ENCODE measurements around the gene GABRG3. TPM values are rescaled to one million over a fixed set of nuclear protein-coding genes. Genes with fewer than 3 reads are reported as not detected.

GABRG3 gene
- total and polyA plus RNA-seq, 10 of the 15 experiments (the other 5 are each of a cell fraction or from before 2014, with no cell fraction given): 0.15 TPM; not detected in 9

DNA sequence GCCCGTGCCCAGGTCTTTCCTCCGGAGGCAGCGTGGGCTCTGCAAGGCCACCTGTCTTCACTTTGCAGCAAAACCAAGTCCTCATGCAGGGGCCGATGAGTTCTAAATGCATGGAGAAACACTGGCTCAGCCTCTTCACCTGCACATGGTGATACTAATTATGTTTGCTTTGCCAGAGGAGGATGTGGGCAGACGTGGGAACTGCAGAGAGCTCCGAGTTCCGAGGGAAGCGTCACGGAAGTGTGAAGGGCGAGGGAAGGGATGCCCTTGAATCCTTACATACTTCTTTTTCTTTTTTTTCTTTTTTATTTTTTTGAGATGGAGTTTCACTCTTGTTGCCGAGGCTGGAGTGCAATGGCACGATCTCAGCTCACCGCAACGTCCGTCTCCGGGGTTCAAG, 74.8 kb downstream of the GABRG3 start (continued):
- TF ChIP-seq, protein P1, sequence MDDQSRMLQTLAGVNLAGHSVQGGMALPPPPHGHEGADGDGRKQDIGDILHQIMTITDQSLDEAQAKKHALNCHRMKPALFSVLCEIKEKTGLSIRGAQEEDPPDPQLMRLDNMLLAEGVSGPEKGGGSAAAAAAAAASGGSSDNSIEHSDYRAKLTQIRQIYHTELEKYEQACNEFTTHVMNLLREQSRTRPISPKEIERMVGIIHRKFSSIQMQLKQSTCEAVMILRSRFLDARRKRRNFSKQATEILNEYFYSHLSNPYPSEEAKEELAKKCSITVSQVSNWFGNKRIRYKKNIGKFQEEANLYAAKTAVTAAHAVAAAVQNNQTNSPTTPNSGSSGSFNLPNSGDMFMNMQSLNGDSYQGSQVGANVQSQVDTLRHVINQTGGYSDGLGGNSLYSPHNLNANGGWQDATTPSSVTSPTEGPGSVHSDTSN (IDR thresholded peaks at IDR 0.05; ENCODE audit: insufficient replicate concordance, low read depth, low read length): no peak
- TF ChIP-seq SUZ12 (IDR thresholded peaks at IDR 0.05; ENCODE audit: unreplicated experiment) (no peak), EZH2 (IDR thresholded peaks at IDR 0.05; ENCODE audit: borderline replicate concordance, control insufficient read depth, low read depth, low read length) (no peak)

- no peak overlapping the region for H2AFZ ChIP-seq (ENCODE audit: control insufficient read depth, low read depth, low read length)
- SMC1A ChIA-PET (ENCODE audit: uncharacterized antibody, unreplicated experiment): no interaction called here
- H3K4me2 ChIP-seq (ENCODE audit: control insufficient read depth, insufficient read depth): no peak overlapping the region
- DNase-seq (ENCODE audit: low read depth, low spot score) (no peak), ATAC-seq (no peak), FAIRE-seq (no peak)
- in situ Hi-C loops (cut with MboI) (no loop called here), intact Hi-C loops (cut with micrococcal nuclease; ENCODE audit: unreplicated experiment) (no loop called here)
- POLR2A ChIA-PET: no interaction called here
- H3K4me1 ChIP-seq (ENCODE audit: control insufficient read depth, insufficient read depth, low read length): no peaks in the 10 kb centered on the region
- no TSS peak for BruUV-seq (replicated peaks)
- no peaks in the 10 kb centered on the region for H3K79me2 ChIP-seq (ENCODE audit: control insufficient read depth, insufficient read depth, low read length)
- CTCF ChIA-PET: no interaction called here
- TF ChIP-seq RB1 (IDR thresholded peaks at IDR 0.05; ENCODE audit: borderline replicate concordance) (no peak), NRF1 (conservative IDR thresholded peaks at IDR 0.05; ENCODE audit: low read depth, low read length) (no peak), TAF1 (IDR thresholded peaks at IDR 0.05; ENCODE audit: borderline replicate concordance, low read depth, low read length) (no peak), ZNF592 (IDR thresholded peaks at IDR 0.05) (no peak), KDM1A (IDR thresholded peaks at IDR 0.05; ENCODE audit: borderline replicate concordance) (no peak)
- no peaks in the 10 kb centered on the region for H4K20me1 ChIP-seq (ENCODE audit: control insufficient read depth, insufficient read depth)
- H3K9me3 ChIP-seq (replicated peaks; ENCODE audit: control insufficient read depth, insufficient read depth, low read length): no peaks in the 10 kb centered on the region; the same call in 2 of the 3 replicates
- RAD21 ChIA-PET (ENCODE audit: unreplicated experiment): no interaction called here
- no peak overlapping the region for H3K9ac ChIP-seq (ENCODE audit: control insufficient read depth, insufficient read depth, low read length)
- H3K36me3 ChIP-seq (ENCODE audit: control insufficient read depth in 2 of 2, insufficient read depth in 2 of 2, low read length in 1 of 2): no peaks in the 10 kb centered on the region
- H3K27ac ChIP-seq (ENCODE audit: control insufficient read depth, insufficient read depth): no peak overlapping the region
- no peak overlapping the region for H3K4me3 ChIP-seq
- 3% methylated on average over 3 of the region's 3 CpGs for WGBS (ENCODE audit: insufficient coverage, insufficient replicate concordance, low lambda C conversion rate, missing lambda C conversion rate)
- H3K27me3 ChIP-seq (replicated peaks in 1 of 2; ENCODE audit: control insufficient read depth in 2 of 2, insufficient read depth in 2 of 2, low read length in 1 of 2): no peaks in the 10 kb centered on the region
Observed at GRCh38 chr15:27046880-27047279, 75.9 kb downstream of the GABRG3 start.
